Right lobe of liver (tissue), 6 donors: ENCODE measurements around the gene TEX13D. TPM values are rescaled to one million over a fixed set of nuclear protein-coding genes. Genes with fewer than 3 reads are reported as not detected.
"Not testable (repeated sequence)": the region's sequence is repeated elsewhere in the genome, so short reads cannot be mapped to it uniquely, and the experiment has no call there.

Source experiments
- ATAC-seq, 4 donors: fragments of 200-7000 bp; cut with Tn5 transposase; one replicate each; pipeline ENCODE4 v1.9.1; 2020; ENCODE audit warnings: mild to moderate bottlenecking in 4 of 4, moderate library complexity in 4 of 4
- DNase-seq, 3 donors: peaks; one replicate each; pipeline ENCODE4 v3.0.0-alpha.2; 2020
- H3K27ac ChIP-seq, 3 donors: fragments of 200-600 bp; one replicate each; pipeline ENCODE4 v1.8.0; 2022
- H3K27me3 ChIP-seq, 2 donors: fragments of 200-600 bp; one replicate each; pipeline ENCODE4 v1.8.0; 2022
- H3K36me3 ChIP-seq, 4 donors: fragments of 200-600 bp; sonication (generic) in 1 of 4; one replicate each; pipeline versions ENCODE4 v1.5.1 to v1.8.0; 2017 to 2022; ENCODE audit warnings: control low read depth in 1 of 4
- H3K4me1 ChIP-seq, 4 donors: fragments of 200-600 bp; sonication (generic) in 1 of 4; one replicate each; pipeline versions ENCODE4 v1.5.1 to v1.8.0; 2017 to 2022; ENCODE audit warnings: control low read depth in 1 of 4
- H3K4me3 ChIP-seq, 3 donors: fragments of 200-600 bp; one replicate each; pipeline ENCODE4 v1.8.0; 2022
- H3K9me3 ChIP-seq, 4 donors: fragments of 200-600 bp; sonication (generic) in 1 of 4; one replicate each; pipeline versions ENCODE4 v1.5.1 to v1.8.0; 2017 to 2022; ENCODE audit warnings: control low read depth in 1 of 4
- POLR2A ChIP-seq: fragments of 450-650 bp; IDR thresholded peaks from one replicate; pipeline ENCODE4 v1.6.1; 2017; ENCODE audit warnings: antibody characterized with exemption, mild to moderate bottlenecking
- WGBS: methylation state at CpG from one replicate; pipeline ENCODE4 v1.1.6; 2018; ENCODE audit warnings: low coverage, low lambda C conversion rate; ENCODE audit not compliant: insufficient coverage; ENCODE audit errors: missing lambda C conversion rate; 5-methylcytosine and 5-hydroxymethylcytosine counted together
- intact Hi-C, 2 donors: fragments of 100-400 bp; cut with DNase I; formaldehyde crosslinking; loops; one replicate each; pipeline versions ENCODE4 v1.11.2 to v1.14.1; 2022
- long read RNA-seq: library from polyadenylated mRNA; unstranded; transcript quantifications from one replicate; pipeline ENCODE4 v2.0.0, GENCODE V29; 2019
- total RNA-seq, 6 experiments: library from RNA; depleted of rRNA in 2 of 6; stranded (reverse); fragments of >200 nt in 2 of 6; fragmentation: NEBNext Ultra II Directional in 3 of 6; extraction: Animal tissue kit (Norgen Biotek cat#: 25700) in 3 of 6; gene quantifications; one replicate each; pipeline versions ENCODE4 v1.1.0 to v1.2.4, GENCODE V29; 2016 to 2023
- TF ChIP-seq, protein P1 (sequence below), 4 donors: fragments of 200-600 bp in 3 of 4; fragments of 450-650 bp in 1 of 4; IDR thresholded peaks; one replicate each; pipeline versions ENCODE4 v1.5.1 to v1.8.0; 2016 to 2022; ENCODE audit warnings: antibody characterized with exemption in 4 of 4, mild to moderate bottlenecking in 2 of 4
- donor health status: DM: no; HTN: yes; CAD: no.
- donor health status: DM: no; HTN: no; CAD: no.
- donor health status: DM: no; HTN: no; CAD: no.
- donor health status: DM: no; HTN: yes; CAD: no.
- donor health status: DM: no; HTN: yes; CAD: no.

TEX13D gene
- total RNA-seq: not detected
- long read RNA-seq: 0 reads

DNA sequence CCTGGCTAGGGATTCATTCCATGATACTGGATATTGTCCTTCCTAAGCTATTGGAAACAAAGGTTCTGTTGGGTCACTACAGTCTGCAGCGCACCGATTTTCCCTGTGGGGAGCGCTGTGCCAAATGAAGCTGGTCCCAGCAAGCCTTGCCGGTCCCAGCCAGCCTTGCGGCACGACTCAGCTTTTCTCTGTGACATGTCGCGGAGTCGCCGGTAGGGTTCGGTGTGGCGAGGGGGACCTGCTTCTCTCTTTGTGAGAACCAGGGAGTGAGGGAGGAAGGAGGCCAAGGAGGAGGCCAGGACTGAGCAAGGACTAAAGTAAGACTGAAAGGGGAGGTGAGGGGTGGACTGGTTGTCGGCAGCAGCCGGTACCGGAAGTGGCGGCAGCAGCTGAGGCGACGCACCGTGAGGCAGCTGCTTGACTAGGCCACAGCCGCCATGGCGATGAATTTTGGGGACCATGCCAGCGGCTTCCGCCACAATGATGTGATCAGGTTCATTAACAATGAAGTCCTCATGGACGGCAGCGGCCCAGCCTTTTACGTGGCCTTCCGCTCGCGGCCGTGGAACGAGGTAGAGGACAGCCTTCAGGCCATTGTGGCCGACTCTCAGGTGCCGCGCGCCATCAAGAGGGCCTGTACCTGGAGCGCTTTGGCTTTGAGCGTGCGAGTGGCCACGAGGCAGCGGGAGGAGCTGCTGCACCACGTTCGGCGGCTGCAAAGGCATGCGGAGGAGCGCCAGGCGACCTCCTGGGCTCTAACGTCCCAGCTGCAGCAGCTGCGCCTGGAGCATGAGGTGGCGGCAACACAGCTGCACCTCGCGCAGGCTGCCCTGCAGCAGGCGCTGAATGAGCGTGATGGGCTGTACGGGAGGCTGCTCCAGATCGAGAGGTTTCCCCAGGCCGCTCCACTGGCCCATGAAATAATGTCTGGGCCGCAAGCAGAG, at the start of gene TEX13D:
Gene TEX13D (plus strand): TSS at position 180 of the 944 bp plus-strand sequence. CDS start 258 bp downstream, at position 438.
- no peaks in the 10 kb centered on the region for H3K36me3 ChIP-seq
- ATAC-seq (no peak), DNase-seq (no peak)
- WGBS: 100% methylated on average over 4 of the region's 57 CpGs
- H3K27ac ChIP-seq: no peak within 1 kb of the TSS
- no peaks in the 10 kb centered on the region for H3K27me3 ChIP-seq
- intact Hi-C loops: no loop called here
- no peak for TF ChIP-seq POLR2A
- TF ChIP-seq, protein P1, sequence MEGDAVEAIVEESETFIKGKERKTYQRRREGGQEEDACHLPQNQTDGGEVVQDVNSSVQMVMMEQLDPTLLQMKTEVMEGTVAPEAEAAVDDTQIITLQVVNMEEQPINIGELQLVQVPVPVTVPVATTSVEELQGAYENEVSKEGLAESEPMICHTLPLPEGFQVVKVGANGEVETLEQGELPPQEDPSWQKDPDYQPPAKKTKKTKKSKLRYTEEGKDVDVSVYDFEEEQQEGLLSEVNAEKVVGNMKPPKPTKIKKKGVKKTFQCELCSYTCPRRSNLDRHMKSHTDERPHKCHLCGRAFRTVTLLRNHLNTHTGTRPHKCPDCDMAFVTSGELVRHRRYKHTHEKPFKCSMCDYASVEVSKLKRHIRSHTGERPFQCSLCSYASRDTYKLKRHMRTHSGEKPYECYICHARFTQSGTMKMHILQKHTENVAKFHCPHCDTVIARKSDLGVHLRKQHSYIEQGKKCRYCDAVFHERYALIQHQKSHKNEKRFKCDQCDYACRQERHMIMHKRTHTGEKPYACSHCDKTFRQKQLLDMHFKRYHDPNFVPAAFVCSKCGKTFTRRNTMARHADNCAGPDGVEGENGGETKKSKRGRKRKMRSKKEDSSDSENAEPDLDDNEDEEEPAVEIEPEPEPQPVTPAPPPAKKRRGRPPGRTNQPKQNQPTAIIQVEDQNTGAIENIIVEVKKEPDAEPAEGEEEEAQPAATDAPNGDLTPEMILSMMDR (IDR thresholded peaks at IDR 0.05): no peak
- H3K4me1 ChIP-seq: no peaks in the 10 kb centered on the region
- no peaks in the 10 kb centered on the region for H3K9me3 ChIP-seq
- H3K4me3 ChIP-seq: no peak within 1 kb of the TSS

DNA sequence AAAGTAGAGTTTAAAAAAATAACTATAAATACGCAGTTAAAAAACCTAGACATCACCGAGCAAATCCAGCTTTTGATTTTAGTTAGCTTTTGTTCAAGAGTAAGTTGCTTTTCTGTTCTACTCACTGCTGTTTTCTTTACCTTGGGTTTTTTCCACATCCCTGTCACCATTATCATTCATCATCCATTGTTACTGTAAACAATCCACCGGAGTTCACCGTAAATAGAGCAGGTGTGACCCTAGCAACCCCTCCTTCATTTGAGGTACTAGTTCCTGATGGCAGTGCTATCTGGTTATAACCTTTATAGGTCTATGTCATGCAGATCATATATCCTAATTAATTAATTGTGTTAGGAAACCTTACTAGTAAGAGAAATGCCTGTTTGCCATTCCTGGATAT, 43.0 kb upstream of the TEX13D start:
- Histone ChIP-seq H3K4me3 (no peak overlapping the region), H3K27ac (no peak overlapping the region), H3K27me3 (no peaks in the 10 kb centered on the region), H3K9me3 (no peaks in the 10 kb centered on the region), H3K4me1 (no peaks in the 10 kb centered on the region), H3K36me3 (no peaks in the 10 kb centered on the region)
- ATAC-seq (no peak), DNase-seq (no peak)
- TF ChIP-seq, protein P1 (IDR thresholded peaks at IDR 0.05): no peak
- no peak for TF ChIP-seq POLR2A
- intact Hi-C loops: no loop called here
- WGBS: 56% methylated on average over 4 of the region's 4 CpGs

- Histone ChIP-seq H3K27me3 (no peaks in the 10 kb centered on the region), H3K4me3 (no peak overlapping the region), H3K9me3 (no peaks in the 10 kb centered on the region), H3K36me3 (no peaks in the 10 kb centered on the region), H3K27ac (no peak overlapping the region), H3K4me1 (no peaks in the 10 kb centered on the region)
- intact Hi-C loops: no loop called here
- TF ChIP-seq, protein P1 (IDR thresholded peaks at IDR 0.05): no peak
- no peak for TF ChIP-seq POLR2A
- no peak for DNase-seq
- ATAC-seq: no peak
Observed at GRCh38 chrX:124293810-124294209, 38.6 kb upstream of the TEX13D start.

- H3K4me3 ChIP-seq, H3K27me3 ChIP-seq, intact Hi-C loops, H3K27ac ChIP-seq, H3K9me3 ChIP-seq, DNase-seq, H3K4me1 ChIP-seq, H3K36me3 ChIP-seq, ATAC-seq: not testable (repeated sequence)
- WGBS: 91% methylated on average over 4 of the region's 4 CpGs
Observed at GRCh38 chrX:124299323-124299722, 33.1 kb upstream of the TEX13D start.

GRCh38 chrX:124300405-124300804, 32.1 kb upstream of the TEX13D start:
- Histone ChIP-seq H3K4me3 (no peak overlapping the region), H3K9me3 (no peaks in the 10 kb centered on the region), H3K27ac (no peak overlapping the region), H3K36me3 (no peaks in the 10 kb centered on the region), H3K27me3 (peaks cover 0 to 4% of the 10 kb centered on the region in 2 donors), H3K4me1 (no peaks in the 10 kb centered on the region)
- 26% methylated on average over 4 of the region's 4 CpGs for WGBS
- TF ChIP-seq POLR2A: no peak
- TF ChIP-seq, protein P1 (IDR thresholded peaks at IDR 0.05): no peak
- ATAC-seq: no peak
- intact Hi-C loops: no loop called here
- no peak for DNase-seq
